Adrenal gland (tissue), 12 donors: ENCODE data around the gene DEK. TPM values are rescaled to one million over a fixed set of nuclear protein-coding genes. Genes with fewer than 3 reads are reported as not detected.
"Not testable (repeated sequence)": the region's sequence is repeated elsewhere in the genome, so short reads cannot be mapped to it uniquely, and the experiment has no call there.

Source experiments
- DNase-seq, 7 donors: peaks; one replicate each; pipeline ENCODE4 v3.0.0-alpha.2; 2019 to 2020
- H3K27ac ChIP-seq, 5 donors: fragments of 200-600 bp; sonication (generic) in 4 of 5; 1 replicate in 3 of 5; 2 replicates in 2 of 5; pipeline versions ENCODE4 v1.5.1 to v1.8.0; 2016 to 2020; ENCODE audit warnings: mild to moderate bottlenecking in 1 of 5
- H3K27me3 ChIP-seq: fragments of 200-600 bp; 2 replicates; pipeline ENCODE4 v1.8.0; 2021
- H3K36me3 ChIP-seq, 2 donors: fragments of 200-600 bp; replicated peaks in 1 of 2; 1 replicate in 1 of 2; 2 replicates in 1 of 2; pipeline versions ENCODE4 v1.5.1 to v1.8.0; 2018 to 2022
- H3K4me1 ChIP-seq, 2 donors: fragments of 200-600 bp; replicated peaks in 1 of 2; 1 replicate in 1 of 2; 2 replicates in 1 of 2; pipeline versions ENCODE4 v1.5.1 to v1.8.0; 2018 to 2021
- H3K4me3 ChIP-seq, 4 donors: fragments of 200-600 bp; sonication (generic) in 3 of 4; one replicate each; pipeline ENCODE4 v1.5.1; 2016 to 2018
- H3K9me3 ChIP-seq, 3 donors: fragments of 200-600 bp; sonication (generic) in 1 of 3; replicated peaks in 1 of 3; 1 replicate in 2 of 3; 2 replicates in 1 of 3; pipeline versions ENCODE4 v1.5.1 to v1.8.0; 2016 to 2021
- CTCF ChIP-seq, 6 experiments: fragments of 450-650 bp in 4 of 6; fragments of 200-600 bp in 2 of 6; sonication (generic) in 1 of 6; IDR thresholded peaks; 1 replicate in 5 of 6; 2 replicates in 1 of 6; pipeline versions ENCODE4 v1.5.1 to v1.8.0; 2016 to 2021; ENCODE audit warnings: antibody characterized with exemption in 6 of 6, mild to moderate bottlenecking in 2 of 6, moderate library complexity in 1 of 6
- POLR2A ChIP-seq, 2 donors: fragments of 450-650 bp; IDR thresholded peaks; one replicate each; pipeline ENCODE4 v1.6.1; 2017; ENCODE audit warnings: antibody characterized with exemption in 2 of 2, mild to moderate bottlenecking in 2 of 2, moderate library complexity in 1 of 2
- WGBS, 4 donors: extraction: QIAGEN DNeasy Blood & Tissue Kit in 2 of 4; methylation state at CpG; one replicate each; pipeline versions ENCODE4 v1.1.5 to v1.1.7; 2013 to 2017; 5-methylcytosine and 5-hydroxymethylcytosine counted together
- intact Hi-C, 2 donors: fragments of 100-400 bp; cut with DNase I; formaldehyde crosslinking; loops; one replicate each; pipeline versions ENCODE4 v1.14.1 to v1.15.0; 2022 to 2023
- polyA plus RNA-seq, 3 donors: library from polyadenylated mRNA; stranded (reverse); fragments of 200-250 nt in 2 of 3; fragments of 350-450 nt in 1 of 3; fragmentation: Illumina TruSeq in 1 of 3; extraction: RNeasy Lipid Tissue Mini Kit (QIAGEN cat#74804) in 1 of 3; gene quantifications; one replicate each; pipeline ENCODE4 v1.2.3, GENCODE V29; 2013 to 2014
- small RNA-seq, 2 donors: library from RNA; depleted of rRNA; stranded (forward); fragments of <200 nt; gene quantifications; one replicate each; pipeline ENCODE3, GENCODE V24; 2016
- total RNA-seq, 9 donors: library from RNA; depleted of rRNA in 4 of 9; stranded (reverse); fragments of >200 nt in 4 of 9; fragments of 120-200 nt in 1 of 9; fragmentation: NEBNext Ultra II Directional in 1 of 9; extraction: Animal tissue kit (Norgen Biotek cat#: 25700) in 1 of 9; gene quantifications; one replicate each; pipeline versions ENCODE4 v1.1.0 to v1.2.4, GENCODE V29; 2013 to 2023
- donor health status: healthy with polysubstance abuse.
- donor health status: Bipolar disorder and iron deficiency.
- donor health status: DM: yes; HTN: yes; CAD: no.
- donor health status: DM: no; HTN: no; CAD: no.
- donor health status: DM: no; HTN: no; CAD: no.
- donor health status: DM: yes; HTN: yes; CAD: no.

The DEK gene
- total and polyA plus RNA-seq, 12 donors: 15.7 to 103 (median 61.3) TPM

- Histone ChIP-seq H3K9me3 (no peaks in the 10 kb centered on the region), H3K4me3 (no peak overlapping the region), H3K27me3 (no peaks in the 10 kb centered on the region), H3K36me3 (peaks cover 0 to 5% of the 10 kb centered on the region in 2 donors), H3K4me1 (no peaks in the 10 kb centered on the region), H3K27ac (no peak overlapping the region)
- intact Hi-C loops: no loop called here
- 90 to 96% (median 92%) methylated on average over 4 of the region's 4 CpGs for WGBS, 4 donors
- no peak for TF ChIP-seq CTCF (IDR thresholded peaks at IDR 0.05)
- no peak for TF ChIP-seq POLR2A (IDR thresholded peaks at IDR 0.05)
- DNase-seq: no peak
These were observed 86.9 kb downstream of the DEK start for GRCh38 chr6:18177286-18177965.

GRCh38 chr6:18176198-18176597 is 88.1 kb downstream of the DEK start:
- H3K9me3 ChIP-seq, H3K4me1 ChIP-seq, H3K36me3 ChIP-seq, DNase-seq, H3K27me3 ChIP-seq, intact Hi-C loops, H3K4me3 ChIP-seq, H3K27ac ChIP-seq: not testable (repeated sequence)
- WGBS, 4 donors: 75 to 86% (median 80%) methylated on average over 4 of the region's 4 CpGs

Small RNA genes within 50 kb of the gene (small RNA-seq; reads per million reads assigned to genes)
- gene AL138825.1: 0 reads per million in 2 donors
- 0 reads per million in 2 donors for gene RF00019
- 0 to 0.12 reads per million in 2 donors for gene RNU6-263P

Other genes with a start within 250 kb of the DEK start
- 1 to 10 TPM; 2.2 to 4.3 (median 3.2) TPM for gene NHLRC1, start 141.9 kb downstream of the DEK start, total RNA-seq
- 1 to 10 TPM in 1 of 3 donors, under 1 TPM in 2; 0.32 to 4.2 (median 0.88) TPM for gene NHLRC1, start 141.9 kb downstream of the DEK start, polyA plus RNA-seq
- 10 to 100 TPM; 13.3 to 52.0 (median 18.9) TPM for gene TPMT, start 109.5 kb downstream of the DEK start, total RNA-seq
- 10 to 100 TPM; 18.4 to 87.2 (median 21.4) TPM for gene TPMT, start 109.5 kb downstream of the DEK start, polyA plus RNA-seq
- gene KDM1B, start 109.1 kb downstream of the DEK start, total RNA-seq: 10 to 100 TPM; 15.1 to 33.0 (median 18.5) TPM
- gene KDM1B, start 109.1 kb downstream of the DEK start, polyA plus RNA-seq: 10 to 100 TPM in 1 of 3 donors, 1 to 10 TPM in 2; 1.8 to 36.0 (median 3.1) TPM
- 10 to 100 TPM in 1 of 9 donors, 1 to 10 TPM in 8; 3.2 to 11.0 (median 8.4) TPM for gene RNF144B, start 122.8 kb upstream of the DEK start, total RNA-seq
- 1 to 10 TPM; 1.9 to 2.4 (median 2.4) TPM for gene RNF144B, start 122.8 kb upstream of the DEK start, polyA plus RNA-seq